ENCODE data around the gene SPG7.

The SPG7 gene

DNA sequence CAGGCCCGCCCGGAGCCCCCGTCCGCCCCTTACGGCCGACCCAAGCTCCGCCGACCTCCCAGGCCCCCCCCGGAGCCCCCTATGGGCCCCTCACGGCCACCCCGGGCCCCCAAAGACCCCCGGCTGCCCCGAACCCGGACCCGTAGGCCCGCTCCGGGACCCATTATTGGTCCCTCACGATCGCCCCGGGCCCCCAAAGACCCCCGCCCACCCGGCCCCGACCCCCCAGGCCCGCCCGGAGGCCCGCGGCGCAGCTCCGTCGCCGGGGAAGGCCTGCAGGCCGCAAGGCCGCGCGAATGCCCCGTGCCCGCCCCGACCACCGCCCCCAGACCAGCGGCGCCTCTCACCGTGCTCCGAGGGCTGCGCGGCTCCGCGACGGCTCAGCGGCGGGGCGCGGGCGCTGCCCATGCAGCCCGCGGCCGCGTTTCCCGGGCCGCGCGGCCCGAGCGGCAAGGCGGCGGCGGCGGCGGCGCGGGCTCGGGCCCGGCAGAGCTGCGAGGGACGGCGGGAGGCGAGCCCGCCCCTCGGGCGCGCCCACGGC, 18.2 kb upstream of the SPG7 start:
- peaks cover 29% of the 10 kb centered on the region for H3K4me1 ChIP-seq (ENCODE audit: insufficient read depth, low read length, poor library complexity, severe bottlenecking)
- peak overlapping the region; percentile 80 for H3K4me3 ChIP-seq (ENCODE audit: low read length, poor library complexity, severe bottlenecking)
- no peak overlapping the region for H2AFZ ChIP-seq (ENCODE audit: low read length)
- no peak overlapping the region for H3K4me2 ChIP-seq (ENCODE audit: low read depth, low read length, poor library complexity, severe bottlenecking)
- no peaks in the 10 kb centered on the region for H3K9me3 ChIP-seq (ENCODE audit: insufficient read depth, low read depth, low read length)
- H4K20me1 ChIP-seq (ENCODE audit: insufficient read depth, low read length, poor library complexity, severe bottlenecking), result peaks cover 37% of the 10 kb centered on the region
- no peaks in the 10 kb centered on the region for H3K36me3 ChIP-seq (ENCODE audit: insufficient read depth, low read length)
- no peaks in the 10 kb centered on the region for H3K9me2 ChIP-seq (replicated peaks; ENCODE audit: low read depth, low read length)
- peaks cover 58% of the 10 kb centered on the region for H3K79me2 ChIP-seq (ENCODE audit: insufficient read depth, low read length)
- no peaks in the 10 kb centered on the region for H3F3A ChIP-seq (ENCODE audit: low read depth)
- H3K27me3 ChIP-seq (ENCODE audit: insufficient read depth, low read length, poor library complexity, severe bottlenecking), result no peaks in the 10 kb centered on the region
- no peak overlapping the region for H3K9ac ChIP-seq (ENCODE audit: low read depth, low read length, poor library complexity, severe bottlenecking)
- TF ChIP-seq, protein P1, sequence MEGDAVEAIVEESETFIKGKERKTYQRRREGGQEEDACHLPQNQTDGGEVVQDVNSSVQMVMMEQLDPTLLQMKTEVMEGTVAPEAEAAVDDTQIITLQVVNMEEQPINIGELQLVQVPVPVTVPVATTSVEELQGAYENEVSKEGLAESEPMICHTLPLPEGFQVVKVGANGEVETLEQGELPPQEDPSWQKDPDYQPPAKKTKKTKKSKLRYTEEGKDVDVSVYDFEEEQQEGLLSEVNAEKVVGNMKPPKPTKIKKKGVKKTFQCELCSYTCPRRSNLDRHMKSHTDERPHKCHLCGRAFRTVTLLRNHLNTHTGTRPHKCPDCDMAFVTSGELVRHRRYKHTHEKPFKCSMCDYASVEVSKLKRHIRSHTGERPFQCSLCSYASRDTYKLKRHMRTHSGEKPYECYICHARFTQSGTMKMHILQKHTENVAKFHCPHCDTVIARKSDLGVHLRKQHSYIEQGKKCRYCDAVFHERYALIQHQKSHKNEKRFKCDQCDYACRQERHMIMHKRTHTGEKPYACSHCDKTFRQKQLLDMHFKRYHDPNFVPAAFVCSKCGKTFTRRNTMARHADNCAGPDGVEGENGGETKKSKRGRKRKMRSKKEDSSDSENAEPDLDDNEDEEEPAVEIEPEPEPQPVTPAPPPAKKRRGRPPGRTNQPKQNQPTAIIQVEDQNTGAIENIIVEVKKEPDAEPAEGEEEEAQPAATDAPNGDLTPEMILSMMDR (conservative IDR thresholded peaks at IDR 0.05; ENCODE audit: low read length), result no peak
- TF ChIP-seq EZH2phosphoT487 (IDR thresholded peaks at IDR 0.05; ENCODE audit: borderline replicate concordance), result no peak

GRCh38 chr16:89490439-89491237, 17.6 kb upstream of the SPG7 start, which contains the start of gene ANKRD11:
Gene ANKRD11 (minus strand): TSS chr16:89490561. CDS start chr16:89317019, 173,542 bp downstream.
- Histone ChIP-seq H3K36me3 (ENCODE audit: insufficient read depth, low read length) (no peaks in the 10 kb centered on the region), H3K9ac (ENCODE audit: low read depth, low read length, poor library complexity, severe bottlenecking) (peak within 1 kb of the TSS; percentile 82), H3K4me1 (ENCODE audit: insufficient read depth, low read length, poor library complexity, severe bottlenecking) (peaks cover 28% of the 10 kb centered on the region), H3K4me3 (ENCODE audit: low read length, poor library complexity, severe bottlenecking) (peak within 1 kb of the TSS; percentile 90), H3F3A (ENCODE audit: low read depth) (no peaks in the 10 kb centered on the region), H3K4me2 (ENCODE audit: low read depth, low read length, poor library complexity, severe bottlenecking) (peak within 1 kb of the TSS; percentile 96), H2AFZ (ENCODE audit: low read length) (peak within 1 kb of the TSS; percentile 66; the same call in 1 of the 2 replicates), H3K9me3 (ENCODE audit: insufficient read depth, low read depth, low read length) (no peaks in the 10 kb centered on the region), H3K9me2 (replicated peaks; ENCODE audit: low read depth, low read length) (no peaks in the 10 kb centered on the region), H3K27me3 (ENCODE audit: insufficient read depth, low read length, poor library complexity, severe bottlenecking) (no peaks in the 10 kb centered on the region), H3K79me2 (ENCODE audit: insufficient read depth, low read length) (peaks cover 51% of the 10 kb centered on the region), H4K20me1 (ENCODE audit: insufficient read depth, low read length, poor library complexity, severe bottlenecking) (peaks cover 30% of the 10 kb centered on the region)
- TF ChIP-seq, protein P1 (conservative IDR thresholded peaks at IDR 0.05; ENCODE audit: low read length), result no peak
- no peak for TF ChIP-seq EZH2phosphoT487 (IDR thresholded peaks at IDR 0.05; ENCODE audit: borderline replicate concordance)

GRCh38 chr16:89491238-89491869, 16.8 kb upstream of the SPG7 start:
- Histone ChIP-seq H2AFZ (ENCODE audit: low read length) (no peak overlapping the region), H3K4me2 (ENCODE audit: low read depth, low read length, poor library complexity, severe bottlenecking) (peak overlapping the region; percentile 96), H3K4me1 (ENCODE audit: insufficient read depth, low read length, poor library complexity, severe bottlenecking) (peaks cover 22% of the 10 kb centered on the region), H3K27me3 (ENCODE audit: insufficient read depth, low read length, poor library complexity, severe bottlenecking) (no peaks in the 10 kb centered on the region), H3K4me3 (ENCODE audit: low read length, poor library complexity, severe bottlenecking) (peak overlapping the region; percentile 90), H3K36me3 (ENCODE audit: insufficient read depth, low read length) (no peaks in the 10 kb centered on the region), H4K20me1 (ENCODE audit: insufficient read depth, low read length, poor library complexity, severe bottlenecking) (peaks cover 23% of the 10 kb centered on the region), H3K9ac (ENCODE audit: low read depth, low read length, poor library complexity, severe bottlenecking) (peak overlapping the region; percentile 82), H3K9me2 (replicated peaks; ENCODE audit: low read depth, low read length) (no peaks in the 10 kb centered on the region), H3K9me3 (ENCODE audit: insufficient read depth, low read depth, low read length) (no peaks in the 10 kb centered on the region), H3K79me2 (ENCODE audit: insufficient read depth, low read length) (peaks cover 44% of the 10 kb centered on the region), H3F3A (ENCODE audit: low read depth) (no peaks in the 10 kb centered on the region)
- no peak for TF ChIP-seq EZH2phosphoT487 (IDR thresholded peaks at IDR 0.05; ENCODE audit: borderline replicate concordance)
- TF ChIP-seq, protein P1 (conservative IDR thresholded peaks at IDR 0.05; ENCODE audit: low read length), result no peak
